HG03103 (cell line): ENCODE data around the gene BLOC1S6.
"Not testable (repeated sequence)": the region's sequence is repeated elsewhere in the genome, so short reads cannot be mapped to it uniquely, and the experiment has no call there.

Experiments used
- ATAC-seq: cut with Tn5 transposase; IDR thresholded peaks from one replicate; pipeline ENCODE4 v1.9.1; 2021; ENCODE audit warnings: low read depth; ENCODE audit not compliant: unreplicated experiment

Gene BLOC1S6

GRCh38 chr15:45637141-45637540 lies 50.0 kb downstream of the BLOC1S6 start:
- no peak for ATAC-seq

GRCh38 chr15:45637552-45638033 lies 50.4 kb downstream of the BLOC1S6 start:
- peak; percentile 41 for ATAC-seq

GRCh38 chr15:45640616-45641015 lies 53.4 kb downstream of the BLOC1S6 start:
- ATAC-seq: no peak

GRCh38 chr15:45641374-45641781 lies 54.2 kb downstream of the BLOC1S6 start:
- ATAC-seq: no peak

GRCh38 chr15:45641999-45642932 lies 55.1 kb downstream of the BLOC1S6 start:
- ATAC-seq: no peak

GRCh38 chr15:45644437-45644836 lies 57.3 kb downstream of the BLOC1S6 start:
- no peak for ATAC-seq

GRCh38 chr15:45645026-45645980 lies 58.1 kb downstream of the BLOC1S6 start:
- ATAC-seq: no peak

GRCh38 chr15:45646220-45646619 lies 59.0 kb downstream of the BLOC1S6 start:
- no peak for ATAC-seq

- no peak for ATAC-seq
These were observed 60.6 kb downstream of the BLOC1S6 start for GRCh38 chr15:45647828-45648227.

GRCh38 chr15:45648521-45649200 lies 61.5 kb downstream of the BLOC1S6 start:
- ATAC-seq: no peak

GRCh38 chr15:45650007-45650406 lies 62.8 kb downstream of the BLOC1S6 start:
- not testable (repeated sequence) for ATAC-seq

- ATAC-seq: no peak
These were observed 63.8 kb downstream of the BLOC1S6 start for GRCh38 chr15:45650889-45651525.

- no peak for ATAC-seq
These were observed 66.7 kb downstream of the BLOC1S6 start for GRCh38 chr15:45653702-45654424.

GRCh38 chr15:45654749-45655148 lies 67.6 kb downstream of the BLOC1S6 start:
- ATAC-seq: no peak

- no peak for ATAC-seq
These were observed 70.1 kb downstream of the BLOC1S6 start for GRCh38 chr15:45657254-45657653.

- no peak for ATAC-seq
These were observed 70.8 kb downstream of the BLOC1S6 start for GRCh38 chr15:45657764-45658545.
